ENCODE data around the gene BIRC7. TPM values are rescaled to one million over a fixed set of nuclear protein-coding genes. Genes with fewer than 3 reads are reported as not detected.

The BIRC7 gene
- total and polyA plus RNA-seq, 10 donors = 0.40 to 2.9 (median 1.2) TPM; not detected in 2

DNA sequence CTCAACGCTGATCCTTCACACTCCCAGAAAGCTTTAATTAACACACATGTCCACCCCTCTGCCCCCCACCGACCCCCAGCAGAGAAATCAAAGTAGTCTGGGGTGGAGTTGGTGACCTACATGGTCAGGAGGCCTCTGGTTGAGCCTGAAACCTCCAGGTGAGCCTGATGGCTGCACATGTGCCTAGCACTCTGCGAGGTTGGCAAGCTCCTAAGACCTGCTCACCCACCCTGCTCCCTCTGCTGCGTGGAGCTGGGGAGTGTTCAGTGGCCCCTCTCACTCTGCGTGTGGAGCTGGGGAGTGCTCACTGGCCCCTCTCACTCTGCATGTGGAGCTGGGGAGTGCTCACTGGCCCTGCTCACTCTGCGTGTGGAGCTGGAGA is 11.9 kb upstream of the BIRC7 start:
- H3K36me3 ChIP-seq = no peaks in the 10 kb centered on the region
- no peak overlapping the region for H3K27ac ChIP-seq
- no peak overlapping the region for H3K4me3 ChIP-seq
- TF ChIP-seq POLR2AphosphoS5 (IDR thresholded peaks at IDR 0.05) (no peak), POLR2A (IDR thresholded peaks at IDR 0.05) (no peak)
- TF ChIP-seq, protein P1, sequence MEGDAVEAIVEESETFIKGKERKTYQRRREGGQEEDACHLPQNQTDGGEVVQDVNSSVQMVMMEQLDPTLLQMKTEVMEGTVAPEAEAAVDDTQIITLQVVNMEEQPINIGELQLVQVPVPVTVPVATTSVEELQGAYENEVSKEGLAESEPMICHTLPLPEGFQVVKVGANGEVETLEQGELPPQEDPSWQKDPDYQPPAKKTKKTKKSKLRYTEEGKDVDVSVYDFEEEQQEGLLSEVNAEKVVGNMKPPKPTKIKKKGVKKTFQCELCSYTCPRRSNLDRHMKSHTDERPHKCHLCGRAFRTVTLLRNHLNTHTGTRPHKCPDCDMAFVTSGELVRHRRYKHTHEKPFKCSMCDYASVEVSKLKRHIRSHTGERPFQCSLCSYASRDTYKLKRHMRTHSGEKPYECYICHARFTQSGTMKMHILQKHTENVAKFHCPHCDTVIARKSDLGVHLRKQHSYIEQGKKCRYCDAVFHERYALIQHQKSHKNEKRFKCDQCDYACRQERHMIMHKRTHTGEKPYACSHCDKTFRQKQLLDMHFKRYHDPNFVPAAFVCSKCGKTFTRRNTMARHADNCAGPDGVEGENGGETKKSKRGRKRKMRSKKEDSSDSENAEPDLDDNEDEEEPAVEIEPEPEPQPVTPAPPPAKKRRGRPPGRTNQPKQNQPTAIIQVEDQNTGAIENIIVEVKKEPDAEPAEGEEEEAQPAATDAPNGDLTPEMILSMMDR (IDR thresholded peaks at IDR 0.05 in 8 of 11, conservative IDR thresholded peaks at IDR 0.05 in 3 of 11) = no peak
- intact Hi-C loops (cut with DNase I; ENCODE audit: low total_unique reads) = no loop called here
- peaks cover 0 to 32% (median 5%) of the 10 kb centered on the region in 7 donors for H3K27me3 ChIP-seq (replicated peaks in 1 of 7)
- no peak for DNase-seq
- H3K9me3 ChIP-seq = no peaks in the 10 kb centered on the region
- no peaks in the 10 kb centered on the region for H3K4me1 ChIP-seq
- 75 to 80% (median 78%) methylated on average over 5 to 6 of the region's 6 CpGs for WGBS, 5 donors

DNA sequence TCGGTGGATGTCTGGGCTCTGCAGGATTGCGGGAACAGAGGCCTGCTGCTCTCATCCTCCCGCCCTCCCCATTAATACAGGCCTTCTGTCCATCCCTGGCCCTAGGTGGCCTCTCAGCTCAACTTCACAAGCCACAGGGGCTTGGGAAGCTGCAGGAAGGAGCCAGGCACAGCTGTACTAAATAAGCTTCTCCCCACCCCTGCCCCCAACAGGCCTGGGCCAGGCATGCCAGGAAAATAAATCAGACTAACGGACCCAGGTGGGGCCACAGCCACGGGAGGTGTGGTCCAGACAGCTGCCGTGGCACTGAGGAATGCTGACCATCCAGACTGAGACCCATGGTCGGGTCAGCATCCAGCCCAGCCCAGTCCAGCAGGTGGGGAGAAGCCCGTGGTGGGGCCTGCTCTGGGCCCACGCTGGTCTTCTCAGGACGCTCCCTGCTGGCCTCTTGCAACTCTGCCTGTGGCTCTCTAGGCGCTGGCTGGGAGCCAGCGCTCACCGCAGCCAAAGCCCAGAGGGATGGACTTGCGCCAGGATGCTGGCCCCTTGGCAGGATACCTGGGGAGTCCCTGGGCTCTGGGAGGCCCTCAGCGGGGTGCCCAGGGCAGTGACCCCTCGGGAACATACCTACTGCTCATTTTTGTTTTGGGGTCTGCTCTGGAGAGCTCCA is 11.2 kb upstream of the BIRC7 start:
- Histone ChIP-seq H3K9me3 (no peaks in the 10 kb centered on the region), H3K27ac (no peak overlapping the region)

DNA sequence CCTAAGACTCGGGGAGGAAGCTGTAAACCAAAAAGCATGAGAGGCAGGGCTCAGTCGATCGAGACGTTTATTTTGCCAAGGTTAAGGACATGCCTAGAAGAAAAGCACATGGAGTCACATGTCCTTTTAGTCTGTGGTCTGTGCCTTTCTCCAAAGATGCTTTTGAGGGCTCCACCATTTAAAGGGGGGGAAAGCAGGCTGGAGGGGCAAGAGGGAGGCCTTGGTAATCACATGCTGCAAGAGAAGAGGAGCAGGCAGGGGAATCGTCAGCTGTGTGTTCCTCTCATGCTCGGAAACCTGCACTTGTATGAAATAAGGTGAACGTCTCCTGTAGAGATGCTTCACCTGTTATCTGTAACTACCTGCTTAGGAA is 10.6 kb upstream of the BIRC7 start:
- WGBS, 5 donors = 43 to 56% (median 45%) methylated on average over 7 of the region's 7 CpGs

More for the DNA sequence above, 11.2 kb upstream of the BIRC7 start:
- no peaks in the 10 kb centered on the region for H3K4me1 ChIP-seq
- H3K4me3 ChIP-seq = no peak overlapping the region
- no peaks in the 10 kb centered on the region for H3K36me3 ChIP-seq
- H3K27me3 ChIP-seq (replicated peaks in 1 of 7) = peaks cover 0 to 39% (median 12%) of the 10 kb centered on the region in 7 donors
- TF ChIP-seq POLR2AphosphoS5 (IDR thresholded peaks at IDR 0.05) = no peak
- no peak for TF ChIP-seq POLR2A (IDR thresholded peaks at IDR 0.05)
- TF ChIP-seq, protein P1 (IDR thresholded peaks at IDR 0.05 in 8 of 11, conservative IDR thresholded peaks at IDR 0.05 in 3 of 11) = no peak
- no peak for DNase-seq
- 43 to 57% (median 49%) methylated on average over 7 to 16 of the region's 16 CpGs for WGBS, 5 donors
- intact Hi-C loops (cut with DNase I; ENCODE audit: low total_unique reads) = no loop called here

DNA sequence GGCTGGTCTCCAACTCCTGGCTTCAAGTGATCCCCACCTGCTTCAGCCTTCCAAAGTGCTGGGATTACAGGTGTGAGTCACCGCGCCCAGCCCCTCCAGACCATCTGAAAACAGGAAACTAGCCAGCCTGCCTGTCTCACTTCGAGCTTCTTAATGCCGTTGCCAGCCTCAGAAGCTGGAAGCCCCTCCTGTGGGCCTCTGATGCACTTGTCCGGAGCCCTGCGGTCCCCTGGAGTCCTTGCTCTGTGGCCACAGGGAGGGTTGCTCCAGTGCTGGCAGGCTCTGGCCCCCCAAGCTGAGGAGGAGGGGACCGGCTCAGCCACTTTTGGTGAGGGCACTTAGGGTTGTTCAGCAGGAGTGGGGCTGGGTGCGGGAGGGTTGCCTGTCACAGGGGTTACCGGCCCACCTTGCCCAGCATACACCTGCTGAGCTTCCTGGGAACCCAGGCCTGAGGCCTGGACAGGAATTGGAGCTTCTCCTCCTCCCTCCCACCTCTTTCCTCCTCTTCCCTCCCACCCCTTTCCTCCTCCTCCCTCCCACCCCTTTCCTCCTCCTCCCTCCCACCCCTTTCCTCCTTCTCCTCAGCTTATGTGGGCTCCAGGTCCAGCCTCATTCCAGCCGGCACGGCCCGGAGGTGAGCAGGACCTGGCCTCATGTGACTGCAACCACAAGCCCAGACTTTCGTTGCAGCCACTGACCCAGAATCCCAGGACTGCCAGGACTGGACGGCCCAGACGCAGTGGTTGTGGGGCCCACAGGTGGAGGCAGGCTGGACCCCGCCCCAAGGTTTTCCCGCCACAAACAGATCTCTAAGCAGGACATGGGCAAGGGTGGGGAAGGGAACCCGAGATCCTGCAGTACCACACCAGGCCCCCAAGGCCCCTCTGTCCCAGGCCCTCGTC is 9.4 kb upstream of the BIRC7 start:
- Histone ChIP-seq H3K27ac (no peak overlapping the region), H3K9me3 (no peaks in the 10 kb centered on the region), H3K4me1 (no peaks in the 10 kb centered on the region), H3K27me3 (replicated peaks in 1 of 7) (peaks cover 0 to 44% (median 27%) of the 10 kb centered on the region in 7 donors), H3K4me3 (no peak overlapping the region), H3K36me3 (no peaks in the 10 kb centered on the region)
- 74 to 85% (median 82%) methylated on average over 15 to 19 of the region's 19 CpGs for WGBS, 5 donors
- TF ChIP-seq, protein P1 (IDR thresholded peaks at IDR 0.05 in 8 of 11, conservative IDR thresholded peaks at IDR 0.05 in 3 of 11) = no peak
- TF ChIP-seq POLR2AphosphoS5 (IDR thresholded peaks at IDR 0.05) = no peak
- no peak for TF ChIP-seq POLR2A (IDR thresholded peaks at IDR 0.05)
- intact Hi-C loops (cut with DNase I; ENCODE audit: low total_unique reads) = no loop called here
- no peak for DNase-seq

More for the DNA sequence above, 10.6 kb upstream of the BIRC7 start:
- H3K27ac ChIP-seq = no peak overlapping the region
- no peaks in the 10 kb centered on the region for H3K36me3 ChIP-seq
- intact Hi-C loops (cut with DNase I; ENCODE audit: low total_unique reads) = no loop called here
- peaks cover 0 to 41% (median 16%) of the 10 kb centered on the region in 7 donors for H3K27me3 ChIP-seq (replicated peaks in 1 of 7)
- no peak for DNase-seq
- H3K4me3 ChIP-seq = no peak overlapping the region
- no peaks in the 10 kb centered on the region for H3K9me3 ChIP-seq
- no peaks in the 10 kb centered on the region for H3K4me1 ChIP-seq
- no peak for TF ChIP-seq POLR2A (IDR thresholded peaks at IDR 0.05)
- TF ChIP-seq POLR2AphosphoS5 (IDR thresholded peaks at IDR 0.05) = no peak
